SK-N-SH (cell line): ENCODE results near the gene HDAC8.

Experiments used
- CTCF ChIP-seq: fragments of 200-600 bp; sonication (generic); IDR thresholded peaks from 2 replicates; pipeline ENCODE4 v1.6.1; 2017; ENCODE audit warnings: antibody characterized with exemption, mild to moderate bottlenecking, moderate library complexity
- EP300 ChIP-seq, 2 experiments: IDR thresholded peaks; 2 replicates each; pipeline versions ENCODE4 v1.4.0 to v1.6.1; 2012; ENCODE audit warnings: borderline replicate concordance in 1 of 2, low read depth in 1 of 2, low read length in 1 of 2
- JUND ChIP-seq: IDR thresholded peaks from 2 replicates; pipeline ENCODE4 v1.4.0; 2012
- NFIC ChIP-seq: IDR thresholded peaks from 2 replicates; pipeline ENCODE4 v1.4.0; 2012; ENCODE audit warnings: borderline replicate concordance
- PBX3 ChIP-seq: IDR thresholded peaks from 2 replicates; pipeline ENCODE4; 2012
- REST ChIP-seq: IDR thresholded peaks from 2 replicates; pipeline ENCODE4 v1.6.1; 2012; ENCODE audit warnings: mild to moderate bottlenecking, low read depth, low read length, moderate library complexity
- USF2 ChIP-seq: fragments of 150-350 bp; IDR thresholded peaks from 2 replicates; pipeline ENCODE4 v1.6.1; 2017; ENCODE audit warnings: antibody characterized with exemption, low read length, low read depth, borderline replicate concordance

- TF ChIP-seq CTCF (no peak), JUND (no peak), NFIC (no peak), EP300 (IDR thresholded peaks at IDR 0.05; ENCODE audit: borderline replicate concordance in 1 of 2, low read depth in 1 of 2, low read length in 1 of 2) (no peak), PBX3 (no peak), USF2 (no peak), REST (no peak)
Measured at GRCh38 chrX:72492499-72492898, 80.1 kb downstream of the HDAC8 start.
